Frontal cortex (tissue), 4 donors: ENCODE data around the gene NPLOC4. TPM values are rescaled to one million over a fixed set of nuclear protein-coding genes. Genes with fewer than 3 reads are reported as not detected.
"Not testable (repeated sequence)": the region's sequence is repeated elsewhere in the genome, so short reads cannot be mapped to it uniquely, and the experiment has no call there.

ENCODE experiments used
- DNase-seq, 2 donors: peaks; one replicate each; pipeline ENCODE4 v3.0.0; 2012; ENCODE audit warnings: low spot score in 2 of 2
- FAIRE-seq: peaks from 2 replicates; lab custom pipeline; 2012; peaks lifted over from hg19 to GRCh38; lab: Jason Lieb, UNC
- total RNA-seq: library from RNA; depleted of rRNA; stranded (reverse); fragments of >200 nt; gene quantifications from one replicate; pipeline ENCODE4 v1.2.3, GENCODE V29; 2014
- donor health status: control.
- donor health status: control.
- donor health status: control.

Gene NPLOC4
- total RNA-seq, 1 donor from 2014 or later = 39.9 TPM

DNA sequence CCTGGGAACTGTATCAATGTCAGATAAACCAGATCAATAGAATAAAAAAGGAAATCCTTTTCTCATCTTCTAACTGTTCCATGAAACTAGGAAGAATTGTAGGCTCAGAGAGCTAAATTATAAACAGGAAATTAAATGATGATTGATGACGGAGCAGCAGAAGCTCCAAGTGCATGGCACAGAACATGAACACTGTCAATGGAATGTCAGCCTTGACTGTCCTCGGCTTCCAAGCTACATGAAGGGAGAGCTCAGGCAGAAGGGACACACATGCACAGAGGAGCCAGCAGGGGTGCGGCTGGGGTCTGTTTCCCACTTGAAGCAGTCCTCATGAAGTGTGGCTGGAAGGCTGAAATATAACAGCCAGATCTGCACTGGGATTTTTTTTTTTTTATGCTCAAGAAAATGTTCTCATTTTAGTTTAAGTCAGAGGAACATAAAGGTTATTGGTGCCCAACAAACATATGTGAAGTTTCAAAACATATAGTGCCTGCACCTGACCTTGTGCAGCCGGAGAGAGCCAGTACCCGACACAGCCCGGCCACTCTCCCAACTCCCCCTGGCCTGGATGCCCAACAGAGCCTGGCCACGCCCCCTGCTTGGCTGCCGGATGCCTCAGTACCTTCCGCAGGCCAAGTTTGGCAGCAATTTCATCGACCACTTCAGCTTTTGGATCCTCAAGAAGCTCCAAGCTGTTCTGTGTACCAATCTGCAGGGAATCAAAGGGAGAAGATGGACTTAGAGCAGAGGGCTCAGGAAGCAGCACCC is 37.0 kb downstream of the NPLOC4 start:
- DNase-seq = no peak
- FAIRE-seq = no peak

DNA sequence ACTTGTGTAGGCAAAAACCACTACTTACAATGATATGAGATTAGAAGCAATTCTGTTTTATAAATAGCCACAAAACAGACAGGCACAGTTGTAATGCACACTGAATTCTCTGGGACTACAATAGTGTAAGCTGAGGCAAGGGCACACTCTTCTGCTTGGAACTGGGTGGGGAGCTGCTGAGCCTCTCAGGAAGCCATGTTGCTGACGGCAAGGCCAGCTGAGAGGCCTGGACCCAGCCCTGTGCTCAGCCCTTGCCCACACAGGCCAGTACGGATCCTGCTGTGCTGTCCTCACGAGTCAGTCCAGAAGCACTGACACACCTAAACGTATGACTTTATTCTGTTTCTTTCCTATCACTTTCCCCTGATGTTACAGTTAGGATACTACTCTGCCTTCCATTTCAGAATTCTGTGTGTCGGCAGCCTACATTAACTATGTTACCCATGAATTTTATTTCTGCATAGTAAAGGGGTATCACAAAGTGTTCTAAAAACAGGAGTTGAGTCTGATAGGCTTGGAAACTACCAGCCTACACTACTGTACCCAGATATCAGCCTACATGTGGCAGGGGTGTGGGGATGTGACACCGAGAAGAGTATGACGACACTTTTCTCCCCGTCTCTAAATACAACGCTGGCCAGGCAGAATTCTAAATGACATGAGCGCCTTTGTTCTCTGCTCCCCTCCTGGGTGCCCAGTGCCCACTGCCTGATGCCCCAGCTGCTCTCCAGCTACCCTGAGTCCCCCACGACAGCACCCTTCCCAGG is 43.6 kb downstream of the NPLOC4 start:
- no peak for FAIRE-seq
- DNase-seq = no peak

DNA sequence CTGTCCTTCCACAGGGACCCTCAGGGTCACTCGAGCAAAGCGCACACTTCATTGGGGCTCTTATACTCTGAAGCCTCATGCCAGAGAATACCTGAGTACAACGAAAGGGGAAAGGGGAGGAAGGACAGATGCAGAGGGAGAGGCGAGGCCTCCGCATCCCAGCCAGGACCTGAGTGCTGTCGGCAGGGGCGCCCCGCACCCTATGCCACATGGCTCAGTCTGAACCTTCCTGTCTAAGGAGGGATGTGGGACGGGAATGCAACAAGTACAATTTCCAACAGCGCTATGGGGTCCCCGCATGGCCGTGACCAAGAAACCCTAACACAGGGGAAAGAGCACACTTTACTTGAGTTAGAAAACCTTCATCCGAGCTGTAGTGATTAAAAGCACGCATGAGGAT is 44.9 kb downstream of the NPLOC4 start:
- FAIRE-seq (no peak), DNase-seq (no peak)

DNA sequence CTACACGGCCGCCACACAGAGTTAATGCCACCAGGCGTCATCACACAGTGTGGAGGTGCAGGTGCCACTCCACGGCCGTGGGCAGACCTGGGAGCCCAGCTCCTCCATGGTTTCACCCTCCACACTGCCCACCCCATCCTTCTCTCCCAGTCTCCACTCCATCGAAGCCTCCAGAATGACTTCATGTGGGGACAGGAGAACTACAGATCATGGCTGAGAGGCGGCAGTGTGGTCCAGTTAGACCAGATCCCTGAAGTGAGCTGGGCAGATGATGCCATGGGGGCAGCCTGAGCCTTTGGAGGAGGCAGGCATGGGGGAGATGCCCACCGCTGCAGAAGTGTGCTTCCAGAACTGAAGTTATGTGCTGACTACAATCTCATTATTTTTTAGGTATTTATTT is 46.8 kb downstream of the NPLOC4 start:
- FAIRE-seq = no peak
- DNase-seq = no peak

DNA sequence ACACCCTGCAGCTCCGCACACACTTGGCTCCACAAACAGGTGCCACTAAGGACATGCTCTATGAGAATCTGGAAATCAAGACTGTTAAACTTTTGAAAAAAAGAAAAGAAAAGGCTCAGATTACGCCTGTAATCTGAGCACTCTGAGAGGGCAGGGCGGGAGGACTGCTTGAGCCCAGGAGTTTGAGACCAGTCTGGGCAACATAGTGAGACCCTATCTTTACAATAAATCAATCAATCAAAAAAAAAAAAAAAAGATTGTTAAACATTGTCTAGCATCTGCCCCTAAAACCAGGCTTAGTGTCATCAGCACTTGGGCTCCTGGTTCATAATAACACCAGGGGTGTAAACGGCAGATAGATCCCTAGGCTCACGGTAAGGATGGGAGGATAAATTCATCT is 47.3 kb downstream of the NPLOC4 start:
- no peak for DNase-seq
- no peak for FAIRE-seq

DNA sequence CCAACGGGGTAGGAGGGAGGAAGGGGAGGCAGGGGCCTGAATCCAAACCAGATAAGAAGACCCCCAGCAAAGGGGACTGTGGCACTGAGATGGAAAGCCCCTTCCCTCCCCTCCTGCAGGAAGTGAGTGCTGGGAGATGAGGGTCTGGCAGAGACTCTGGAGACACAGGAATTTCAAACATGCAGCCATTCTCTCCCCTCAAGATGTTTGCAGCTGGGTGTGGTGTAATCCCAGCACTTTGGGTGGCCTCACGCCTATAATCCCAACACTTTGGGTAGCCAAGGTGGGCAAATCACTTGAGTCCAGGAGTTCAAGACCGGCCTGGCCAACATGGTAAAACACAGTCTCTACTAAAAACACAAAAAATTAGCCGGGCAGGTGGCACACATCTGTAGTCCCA is 50.8 kb downstream of the NPLOC4 start:
- no peak for FAIRE-seq

DNA sequence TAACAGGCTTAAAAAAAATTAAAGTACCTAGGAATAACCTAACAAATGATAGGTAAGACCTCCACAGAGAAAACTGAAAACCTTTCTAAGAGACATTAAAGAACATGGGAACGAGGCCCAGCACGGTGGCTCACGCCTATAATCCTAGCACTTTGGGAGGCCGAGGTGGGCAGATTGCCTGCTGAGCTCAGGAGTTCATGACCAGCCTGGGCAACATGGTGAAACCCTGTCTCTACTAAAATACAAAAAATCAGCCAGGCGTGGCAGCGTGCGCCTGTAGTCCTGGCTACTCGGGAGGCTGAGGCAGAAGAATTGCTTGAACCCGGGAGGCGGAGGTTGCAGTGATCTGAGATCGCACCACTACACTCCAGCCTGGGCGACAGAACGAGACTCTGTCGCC is 52.1 kb downstream of the NPLOC4 start:
- FAIRE-seq, DNase-seq: not testable (repeated sequence)

More for the DNA sequence above, 50.8 kb downstream of the NPLOC4 start:
- DNase-seq = no peak

DNA sequence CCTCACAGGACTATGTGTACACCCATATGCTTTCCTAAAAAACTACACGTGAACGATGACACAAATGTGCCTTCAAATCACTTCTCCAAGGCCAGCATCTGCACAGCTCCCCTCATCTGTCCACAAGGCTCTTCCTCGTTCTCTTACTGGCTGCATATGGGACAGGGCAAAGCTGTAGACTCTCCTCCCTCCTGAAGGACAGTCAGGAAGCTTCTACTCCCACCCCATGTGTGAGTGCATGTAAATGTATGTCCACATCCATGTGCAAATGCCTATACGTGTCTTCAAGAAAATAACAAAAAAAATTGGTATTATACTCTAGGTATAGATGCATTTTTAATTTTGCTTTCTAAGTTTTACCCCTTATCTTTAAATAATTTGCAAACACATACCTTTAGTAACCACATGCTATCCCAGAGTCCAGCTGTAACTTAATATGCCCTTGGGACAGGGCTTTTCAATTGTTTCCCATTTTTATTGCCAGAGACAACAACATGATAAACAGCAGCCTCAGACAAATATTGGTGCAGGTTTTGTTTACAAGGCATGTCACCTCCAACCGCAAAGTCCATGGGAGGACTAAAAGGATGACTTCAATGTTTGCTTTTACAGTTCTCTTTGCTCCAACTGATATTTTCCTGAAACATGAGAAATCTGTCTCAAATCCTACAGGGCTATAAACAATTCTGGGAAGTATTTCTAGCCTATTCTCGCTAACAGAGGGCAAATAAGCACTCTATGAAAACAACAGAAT is 53.1 kb downstream of the NPLOC4 start:
- DNase-seq (no peak), FAIRE-seq (no peak)

DNA sequence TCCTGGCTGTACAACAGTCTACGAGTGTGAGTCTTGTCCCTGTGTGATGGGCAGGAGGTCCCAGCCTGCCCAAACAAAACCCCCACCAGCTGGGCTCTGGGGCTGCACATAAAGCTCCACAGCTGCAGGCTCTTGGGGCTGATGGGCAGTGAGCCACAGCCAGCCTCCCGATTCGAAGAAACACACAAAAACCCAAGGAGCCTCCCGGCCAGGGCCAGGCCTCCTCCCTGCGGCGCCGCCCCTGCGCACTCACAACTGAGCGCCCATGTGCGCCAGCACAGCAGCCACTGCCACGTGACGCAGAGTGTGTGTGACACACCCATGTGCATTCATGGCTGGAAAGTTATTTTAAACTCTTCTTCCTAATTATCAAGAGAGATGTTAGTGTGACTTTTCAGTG is 54.2 kb downstream of the NPLOC4 start:
- FAIRE-seq (no peak), DNase-seq (no peak)

DNA sequence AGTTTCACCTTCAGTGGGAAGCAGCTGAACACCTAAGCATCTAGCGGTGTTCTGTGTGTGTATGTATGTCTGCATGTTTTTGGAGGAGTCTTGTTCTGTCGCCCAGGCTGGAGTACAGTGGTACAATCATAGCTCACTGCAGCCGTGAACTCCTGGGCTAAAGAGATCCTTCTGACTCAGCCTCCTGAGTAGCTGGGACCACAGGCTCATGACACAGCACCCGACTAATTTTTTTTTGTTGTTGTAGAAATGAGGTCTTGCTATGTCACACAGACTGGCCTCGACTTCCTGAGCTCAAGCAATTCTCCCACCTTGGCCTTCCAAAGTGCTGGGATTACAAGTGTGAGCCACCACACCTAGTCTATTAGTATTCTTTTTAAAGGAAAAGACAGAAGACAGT is 54.6 kb downstream of the NPLOC4 start:
- DNase-seq = no peak
- FAIRE-seq = no peak

DNA sequence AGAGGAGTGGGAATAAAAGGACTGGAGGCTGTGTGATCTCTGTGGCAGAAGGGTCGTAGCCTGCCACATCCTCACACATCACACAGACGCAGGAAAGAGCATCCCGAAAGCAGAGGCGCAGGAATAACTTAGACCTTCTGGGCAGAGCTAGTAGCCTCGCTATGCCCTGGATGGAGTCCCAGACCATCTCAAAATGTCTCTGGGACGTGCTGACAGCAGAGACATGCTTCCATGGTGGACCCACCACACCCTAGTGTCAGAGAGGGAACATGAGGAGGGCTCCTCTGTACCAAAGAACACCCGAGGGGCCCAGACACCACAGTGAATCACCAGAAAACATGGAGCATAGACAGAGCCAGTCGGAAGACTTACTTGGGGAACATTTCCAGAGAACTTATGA is 55.2 kb downstream of the NPLOC4 start:
- DNase-seq = no peak
- FAIRE-seq = no peak

DNA sequence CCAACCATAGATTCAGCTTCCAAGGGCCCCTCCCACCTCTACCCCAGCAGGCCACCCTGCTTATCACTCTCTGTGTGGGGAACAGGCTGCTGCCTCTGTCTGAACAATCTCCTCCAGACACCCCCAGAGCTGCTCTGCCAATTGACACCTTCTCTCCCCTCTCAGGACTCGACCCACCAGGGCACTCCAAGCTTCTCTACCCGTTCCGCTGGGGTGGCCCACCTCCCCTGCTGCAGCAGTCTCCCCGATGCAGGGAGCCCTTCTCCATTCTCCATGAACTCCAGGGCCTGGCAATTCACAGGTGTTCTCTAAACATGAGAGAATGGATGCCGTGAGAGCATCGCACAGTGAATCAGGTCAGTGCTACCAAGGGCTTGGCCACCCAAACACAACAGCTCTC is 56.4 kb downstream of the NPLOC4 start:
- no peak for FAIRE-seq
- no peak for DNase-seq

DNA sequence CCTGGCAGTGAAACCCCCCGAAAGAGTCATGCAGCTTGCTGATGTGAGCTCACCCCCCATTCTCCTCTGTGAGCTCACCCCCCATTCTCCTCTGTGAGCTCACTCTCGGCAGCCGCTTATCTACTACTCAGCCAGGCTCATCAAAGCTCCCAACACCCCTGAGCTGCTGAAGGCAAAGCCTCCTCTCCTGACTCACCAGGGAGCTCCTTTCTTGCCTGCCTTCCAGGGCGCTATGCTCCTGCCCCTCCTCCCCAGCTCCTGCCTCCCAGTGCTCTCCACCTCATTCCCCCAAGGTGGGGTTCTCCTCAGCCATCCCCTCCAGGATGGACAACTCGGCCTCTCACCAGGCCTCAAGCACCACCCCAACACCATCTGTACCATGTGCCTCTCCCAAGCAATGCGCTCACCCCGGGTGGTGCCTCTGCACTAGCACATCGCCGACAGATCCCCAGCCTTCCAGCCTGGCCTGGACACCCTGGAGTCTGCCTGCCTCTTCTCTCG is 57.0 kb downstream of the NPLOC4 start:
- FAIRE-seq (no peak), DNase-seq (no peak)

DNA sequence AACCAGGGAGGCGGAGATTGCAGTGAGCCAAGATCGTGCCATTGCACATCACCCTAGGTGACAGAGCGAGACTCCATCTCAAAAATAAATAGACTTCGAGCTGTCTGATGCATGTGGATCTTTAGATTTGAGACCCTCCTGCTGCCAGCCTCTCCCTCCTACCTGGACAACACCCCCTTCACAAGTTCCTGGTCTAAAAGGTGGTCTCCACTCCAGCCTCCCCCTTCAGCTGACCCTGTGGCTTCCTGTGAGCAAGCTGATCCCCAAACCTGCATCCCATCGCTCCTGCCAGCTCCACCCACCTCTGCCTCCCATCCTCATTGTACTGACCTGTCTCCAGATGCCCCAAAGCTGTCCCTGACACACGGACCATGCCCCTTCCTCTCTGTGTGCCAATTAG is 57.6 kb downstream of the NPLOC4 start:
- DNase-seq = no peak
- FAIRE-seq = no peak

DNA sequence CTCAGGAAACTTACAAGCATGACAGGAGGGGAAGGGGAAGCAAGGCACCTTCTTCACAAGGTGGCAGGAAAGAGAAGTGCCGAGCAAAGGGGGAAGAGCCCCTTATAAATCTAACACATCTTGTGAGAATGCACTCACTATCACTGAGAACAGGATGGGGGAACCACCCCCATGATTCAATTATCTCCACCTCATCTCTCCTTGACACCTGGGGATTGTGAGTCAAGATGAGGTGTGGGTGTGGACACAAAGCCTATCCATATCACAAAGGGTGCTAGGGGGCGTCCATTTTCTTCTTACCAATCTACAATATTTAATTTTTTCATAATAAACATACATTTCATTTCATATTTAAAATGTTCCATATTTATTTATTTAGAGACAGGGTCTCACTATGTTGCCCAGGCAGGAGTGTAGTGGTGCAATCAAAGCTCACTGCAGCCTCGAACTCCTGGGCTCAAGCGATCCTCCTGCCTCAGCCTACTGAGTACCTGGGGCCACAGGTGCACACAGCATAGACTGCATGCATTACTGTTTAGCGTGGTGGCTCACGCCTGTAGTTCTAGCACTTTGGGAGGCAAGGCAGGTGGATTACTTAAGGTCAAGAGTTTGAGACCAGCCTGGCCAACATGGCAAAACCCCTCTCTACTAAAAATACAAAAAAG is 58.2 kb downstream of the NPLOC4 start:
- DNase-seq (no peak), FAIRE-seq (no peak)

DNA sequence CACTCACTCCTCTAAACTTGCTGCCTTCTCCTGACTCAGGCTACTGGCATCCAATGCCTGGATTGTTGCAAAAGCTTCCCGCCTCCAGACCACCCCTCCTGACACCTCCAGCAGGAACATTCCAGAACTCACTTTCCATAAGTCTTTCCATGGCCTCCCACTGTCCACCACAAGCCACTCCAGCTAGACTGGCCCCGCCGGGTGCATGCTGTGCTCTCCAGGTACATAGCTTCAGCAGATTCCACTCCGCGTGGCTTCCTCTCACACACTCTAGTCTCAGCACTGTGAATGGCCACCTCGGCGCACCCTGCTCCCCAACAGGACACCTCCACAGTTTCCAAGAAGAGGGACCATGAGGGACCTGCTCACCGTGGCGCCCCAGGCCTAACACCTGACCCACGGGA is 58.9 kb downstream of the NPLOC4 start:
- DNase-seq (no peak), FAIRE-seq (no peak)

DNA sequence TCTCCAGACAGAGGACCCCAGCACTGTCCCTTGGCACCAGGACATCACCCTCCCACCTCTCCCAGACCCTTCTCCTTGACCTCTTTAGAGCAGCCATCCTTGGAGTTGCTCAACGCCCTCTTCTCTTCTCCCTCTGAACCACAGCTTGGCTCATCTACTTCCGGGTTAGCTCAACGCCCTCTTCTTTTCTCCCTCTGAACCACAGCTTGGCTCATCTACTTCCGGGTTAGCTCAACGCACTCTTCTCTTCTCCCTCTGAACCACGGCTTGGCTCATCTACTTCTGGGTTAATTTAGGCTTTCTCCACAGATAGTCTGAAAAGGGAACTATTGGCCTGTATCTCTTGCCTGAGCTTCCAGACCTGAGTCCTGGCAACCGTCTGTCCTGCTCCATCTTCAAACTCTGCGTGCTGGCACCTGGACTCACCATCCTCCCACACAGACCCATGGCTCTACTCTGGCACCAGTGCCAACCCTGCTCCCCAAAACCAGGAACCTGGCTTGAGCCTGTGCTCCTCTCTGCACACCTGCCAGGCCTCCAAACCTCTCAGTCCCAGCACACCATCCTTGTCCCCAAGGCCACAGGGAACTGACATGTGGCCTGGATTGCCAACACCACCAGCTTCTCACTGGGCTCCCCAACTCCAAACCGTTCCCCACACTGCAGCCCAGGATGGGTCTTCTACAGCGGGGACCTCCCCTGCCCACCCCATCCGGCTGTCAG is 59.5 kb downstream of the NPLOC4 start:
- FAIRE-seq (no peak), DNase-seq (no peak)

DNA sequence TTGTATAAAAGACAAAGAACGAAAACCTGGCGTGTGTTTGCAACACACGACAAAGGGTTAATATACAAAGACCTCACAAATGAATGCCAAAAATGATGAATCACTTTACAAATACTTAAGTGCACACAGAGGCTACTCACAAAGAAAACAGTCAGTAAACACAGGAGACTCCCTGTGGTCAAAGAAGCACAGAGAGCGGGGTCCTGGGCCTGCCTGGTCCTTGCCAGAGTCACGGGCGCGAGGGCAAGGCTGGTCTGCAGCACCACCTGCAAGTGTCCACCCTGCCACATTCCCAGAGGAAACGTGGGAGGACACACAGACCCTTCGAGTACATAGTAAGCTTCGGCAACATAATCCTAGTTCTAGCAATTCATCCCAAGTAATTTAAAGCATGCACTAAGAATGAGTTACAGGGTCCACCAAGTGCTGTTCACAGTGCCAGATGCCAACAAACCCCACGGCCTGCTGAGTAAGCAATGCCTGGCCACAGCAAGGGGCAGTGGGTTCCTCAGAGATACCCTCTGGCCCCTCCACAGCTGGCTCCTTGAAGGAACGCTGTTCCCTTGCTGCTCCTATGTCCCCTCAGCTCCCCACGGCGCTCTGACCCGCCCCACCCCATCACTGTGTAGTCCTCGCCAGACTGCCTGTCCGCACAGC is 60.2 kb downstream of the NPLOC4 start:
- FAIRE-seq = no peak
- DNase-seq = no peak

DNA sequence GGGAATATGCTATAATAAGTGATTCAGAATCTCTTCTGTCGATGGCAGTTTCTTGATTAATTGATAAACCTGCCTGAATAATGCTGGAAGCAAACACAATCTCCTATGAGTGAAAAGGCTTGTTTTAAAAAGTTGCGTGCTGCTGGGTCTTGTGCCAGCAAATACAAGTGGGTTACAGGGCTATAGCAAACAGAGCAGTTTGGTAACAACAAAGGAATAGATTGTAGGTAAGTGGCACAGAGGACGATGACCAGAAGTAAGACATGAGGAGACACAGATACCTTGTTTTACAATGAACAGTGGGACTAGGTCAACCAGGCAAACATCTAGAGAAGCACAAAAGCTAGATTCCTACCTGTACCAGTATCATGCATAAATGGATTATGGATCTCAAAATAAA is 61.1 kb downstream of the NPLOC4 start:
- FAIRE-seq (no peak), DNase-seq (no peak)
